ENCODE measurements around the gene SPATA12. TPM values are rescaled to one million over a fixed set of nuclear protein-coding genes. Genes with fewer than 3 reads are reported as not detected.

Gene SPATA12, protein sequence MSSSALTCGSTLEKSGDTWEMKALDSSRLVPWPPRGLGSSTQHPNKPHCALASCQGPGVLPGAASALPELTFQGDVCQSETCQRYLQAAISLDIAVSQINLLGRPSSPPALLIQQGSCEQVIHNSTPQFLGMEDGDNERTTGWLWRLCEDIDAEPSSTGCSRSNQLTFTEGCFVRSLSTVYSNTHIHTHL
- total RNA-seq, result not detected

DNA sequence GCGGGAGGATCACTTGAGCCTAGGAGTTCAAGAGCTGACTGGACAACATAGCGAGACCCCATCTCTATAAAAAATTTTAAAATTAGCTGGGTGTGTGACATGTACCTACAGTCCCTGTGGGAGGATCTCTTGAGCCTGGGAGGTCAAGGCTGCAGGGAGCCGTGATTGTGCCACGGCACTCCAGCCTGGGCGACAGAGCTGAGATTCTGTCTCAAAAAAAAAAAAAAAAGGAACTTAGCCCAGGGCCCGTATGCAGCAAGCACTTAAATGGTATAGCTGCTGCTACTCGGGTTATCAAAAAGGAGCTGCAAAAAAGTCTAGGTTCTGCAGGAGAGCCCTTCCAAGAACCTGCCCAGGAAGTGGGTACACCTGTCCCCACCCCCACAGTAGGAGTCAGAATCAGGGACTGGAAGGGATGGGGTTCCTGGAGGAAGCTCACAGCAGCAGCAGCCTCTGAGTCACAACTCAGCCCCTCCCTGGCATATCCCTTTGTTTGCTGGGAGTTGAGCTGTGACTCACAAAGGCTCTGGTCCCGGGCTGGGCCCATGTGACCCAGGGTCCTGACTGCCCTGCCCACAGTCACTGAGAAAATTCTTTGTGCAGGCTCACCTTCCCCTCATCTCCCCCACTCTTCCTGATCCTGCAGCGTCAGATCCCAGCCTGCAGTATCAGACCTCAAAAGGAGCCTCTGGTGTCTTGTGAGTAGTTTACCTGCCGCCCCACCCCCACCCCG, at the start of gene SPATA12:
SPATA12 (plus strand) TSS at position 576 of the 733 bp plus-strand sequence. CDS start 13,031 bp downstream, outside the sequence.
- no peak for DNase-seq

DNA sequence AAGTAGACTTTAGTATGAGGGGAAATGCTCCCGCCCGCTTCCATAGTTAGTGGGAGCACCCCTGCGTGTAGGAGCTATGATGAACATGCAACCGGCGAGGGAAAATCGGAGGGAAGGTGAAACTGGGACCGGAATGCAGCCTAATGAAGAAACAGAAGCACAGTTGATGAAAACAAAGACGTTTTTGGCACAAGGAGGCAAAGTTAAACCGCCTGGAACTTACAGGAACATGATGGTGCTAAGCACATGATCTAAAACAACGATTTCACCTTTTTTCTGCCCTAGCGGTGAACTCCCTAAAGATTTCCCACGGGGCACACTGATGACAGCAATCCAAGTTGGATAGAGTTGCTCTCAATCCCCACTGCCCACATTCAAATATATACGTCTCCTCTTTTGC, 49.4 kb upstream of the SPATA12 start:
- no peak for DNase-seq

DNA sequence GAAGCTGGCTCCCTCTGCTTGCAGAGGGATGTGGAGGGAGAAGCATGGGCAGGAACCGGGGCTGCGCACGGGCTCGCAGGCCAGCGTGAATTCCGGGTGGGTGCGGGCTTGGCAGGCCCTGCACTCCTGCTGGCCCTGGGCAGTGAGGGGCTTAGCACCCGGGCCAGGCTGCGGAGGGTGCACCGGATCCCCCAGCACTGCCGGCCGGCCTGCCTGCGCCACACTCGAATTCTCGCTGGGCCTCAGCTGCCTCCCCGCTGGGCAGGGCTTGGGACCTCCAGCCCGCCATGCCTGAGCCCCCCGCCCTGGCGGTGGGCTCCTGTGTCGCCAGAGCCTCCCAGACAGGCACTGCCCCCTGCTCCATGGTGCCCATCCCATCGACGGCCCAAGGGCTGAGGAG, 47.6 kb upstream of the SPATA12 start:
- DNase-seq, result no peak

DNA sequence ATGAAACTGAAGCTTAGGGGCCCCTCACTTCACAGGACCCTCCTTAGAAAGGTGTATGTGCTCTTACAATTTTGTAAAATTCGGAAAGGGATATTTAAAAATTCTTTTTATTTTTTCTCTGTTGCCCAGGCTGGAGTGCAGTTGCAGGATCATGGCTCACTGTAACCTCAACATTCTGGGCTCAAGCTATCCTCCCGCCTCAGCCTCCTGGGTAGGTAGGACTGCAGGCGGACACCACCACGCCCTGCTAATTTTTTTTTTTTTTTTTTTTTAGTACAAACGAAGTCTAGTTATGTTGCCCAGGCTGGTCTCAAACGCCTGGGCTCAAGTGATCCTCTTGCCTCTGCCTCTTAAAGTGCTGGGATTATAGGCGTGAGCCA, 45.1 kb upstream of the SPATA12 start:
- no peak for DNase-seq

DNA sequence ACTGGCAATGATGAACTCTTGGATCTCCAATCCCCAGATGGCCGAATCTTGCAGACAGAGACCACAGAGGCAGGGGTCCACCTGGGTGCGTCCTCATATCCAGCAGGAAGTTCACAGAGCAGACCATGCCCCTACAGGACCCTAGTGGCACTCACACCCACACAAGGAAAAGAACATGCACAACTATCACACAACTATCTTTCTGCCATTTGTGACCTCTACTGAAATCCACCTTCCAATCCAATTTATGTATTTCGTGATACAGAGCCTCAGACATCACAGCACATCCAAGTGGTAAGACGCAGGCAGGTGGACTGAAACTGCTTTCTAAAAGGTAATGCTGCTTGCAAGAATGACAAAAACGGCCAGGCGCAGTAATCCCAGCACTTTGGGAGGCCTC, 44.6 kb upstream of the SPATA12 start:
- no peak for DNase-seq

DNA sequence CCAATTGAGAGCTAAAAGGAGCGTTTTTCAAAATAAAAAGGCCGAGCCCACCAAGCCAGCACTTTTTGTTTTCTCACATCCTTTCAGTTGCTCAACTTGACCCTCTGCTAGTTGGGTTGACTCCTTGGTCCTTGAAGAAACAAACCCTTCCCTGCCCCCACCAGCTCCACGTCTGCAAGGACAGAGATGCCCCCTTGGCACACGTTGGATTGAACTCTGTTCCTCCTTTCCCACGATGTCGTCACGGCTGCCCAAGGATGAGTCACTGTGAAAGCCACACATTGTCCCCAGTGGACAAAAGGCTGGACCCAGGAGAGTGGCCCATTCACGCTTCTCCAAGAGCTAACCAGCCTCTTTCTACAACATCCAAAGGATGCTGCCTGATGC, 43.0 kb upstream of the SPATA12 start:
- DNase-seq, result no peak

DNA sequence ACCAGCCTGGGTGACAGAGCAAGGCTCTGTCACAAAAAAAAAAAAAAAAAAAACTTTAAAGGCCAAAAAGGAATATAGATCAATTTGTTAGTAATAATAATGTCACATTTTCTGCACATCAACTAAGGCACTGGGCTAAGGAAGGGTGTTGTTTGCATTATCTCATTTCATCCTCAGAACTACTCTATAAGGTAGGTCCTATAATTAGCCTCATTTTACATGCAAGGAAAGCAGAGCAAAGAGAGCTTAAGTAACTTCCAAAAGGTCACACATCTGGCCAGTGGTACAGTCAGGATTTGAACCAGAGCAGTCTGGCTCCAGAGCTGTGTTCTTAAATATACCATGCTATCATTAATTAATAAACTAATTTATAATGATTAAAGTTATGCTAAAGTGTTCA, 42.2 kb upstream of the SPATA12 start:
- no peak for DNase-seq

DNA sequence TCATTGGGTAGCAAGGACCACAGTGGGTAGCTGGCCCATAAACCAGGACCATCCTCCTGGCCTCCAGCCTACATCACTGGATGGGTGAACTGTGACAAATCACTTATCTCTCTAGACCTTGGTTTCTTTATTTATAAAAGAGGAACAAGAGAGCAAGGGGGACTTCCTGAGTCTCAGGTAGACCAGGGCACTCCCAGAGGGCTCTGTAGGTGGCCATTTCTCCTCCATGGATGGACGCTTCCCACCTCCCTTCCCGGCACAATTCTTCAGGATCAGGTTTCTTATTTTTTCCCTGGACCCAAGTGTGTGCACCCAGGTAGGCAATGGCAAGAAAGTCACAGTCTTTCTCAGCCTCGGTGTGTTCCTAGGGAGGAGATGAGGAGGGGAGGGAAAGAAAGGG, 41.4 kb upstream of the SPATA12 start:
- no peak for DNase-seq

DNA sequence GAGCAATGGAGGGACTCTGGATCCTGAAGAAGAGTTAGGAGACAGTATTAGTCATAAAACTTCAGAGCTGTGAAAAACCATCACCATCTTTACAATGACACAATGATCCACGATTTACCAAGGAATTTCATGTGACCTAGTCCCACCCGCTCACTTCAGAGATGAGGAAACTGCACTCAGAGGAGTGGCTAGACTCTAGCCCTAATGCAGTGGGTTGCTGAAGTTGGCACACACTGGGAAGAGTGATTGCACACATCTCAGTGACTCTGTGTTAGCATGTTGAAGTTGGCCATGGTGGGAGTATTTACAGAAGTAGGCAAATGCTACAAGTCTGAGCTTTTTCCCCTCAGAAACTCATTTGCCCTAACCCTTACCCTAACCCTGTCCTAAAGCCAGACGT, 35.2 kb upstream of the SPATA12 start:
- no peak for DNase-seq

DNA sequence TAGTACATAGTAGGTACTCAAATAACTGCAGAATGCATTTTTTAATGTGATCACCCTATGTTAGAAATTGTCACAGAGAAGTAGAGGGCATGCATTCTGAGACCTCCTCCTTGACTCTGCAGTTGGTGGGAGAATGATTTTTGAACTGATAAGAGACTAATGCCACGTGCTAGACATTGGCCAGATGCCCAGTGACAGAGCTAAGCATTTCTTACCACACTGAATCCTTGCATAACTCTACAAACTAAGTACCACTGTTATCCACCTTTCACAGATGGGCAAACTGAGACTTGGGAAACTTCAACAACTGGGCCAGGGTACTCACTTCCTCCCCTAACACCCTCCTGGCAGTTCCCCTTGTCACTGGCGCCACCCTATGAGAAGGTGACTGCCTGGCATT, 33.5 kb upstream of the SPATA12 start:
- no peak for DNase-seq

DNA sequence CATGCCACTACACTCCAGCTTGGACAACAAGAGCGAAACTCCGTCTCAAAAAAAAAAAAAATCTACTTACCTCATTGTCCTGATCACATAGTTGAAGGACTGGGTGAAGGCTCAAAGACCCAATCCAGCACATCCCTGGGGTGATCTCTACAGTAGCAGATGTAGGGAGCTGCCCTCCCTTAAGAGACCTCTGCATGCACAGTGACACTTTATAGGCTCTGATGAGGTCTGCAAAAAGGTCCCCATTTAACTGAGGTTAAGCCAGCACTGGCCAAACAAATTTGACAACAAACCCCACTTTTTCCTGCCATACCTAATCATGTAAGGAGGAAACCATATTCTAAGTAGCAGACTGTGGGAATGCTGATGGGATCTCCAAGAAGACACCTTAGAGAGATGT, 31.1 kb upstream of the SPATA12 start:
- no peak for DNase-seq

DNA sequence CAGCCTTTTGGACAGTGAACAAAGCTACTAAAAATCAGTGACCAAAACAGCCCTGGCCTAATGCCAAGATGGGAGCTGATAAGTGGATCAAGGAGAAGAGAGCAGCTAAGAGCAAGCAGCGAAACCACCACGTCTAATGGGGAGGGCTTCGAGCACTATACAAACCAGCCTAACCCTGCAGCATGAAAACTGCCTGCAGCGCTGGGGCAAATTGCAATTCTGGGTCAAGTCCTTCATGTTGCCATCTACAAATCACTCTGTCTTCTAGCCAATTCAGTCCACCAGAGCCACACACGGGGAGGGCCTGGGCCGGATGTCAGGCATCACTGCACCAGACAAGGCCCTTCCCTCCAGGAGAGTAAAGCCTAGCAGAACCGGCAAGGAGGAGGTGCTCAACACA, 30.5 kb upstream of the SPATA12 start:
- no peak for DNase-seq

DNA sequence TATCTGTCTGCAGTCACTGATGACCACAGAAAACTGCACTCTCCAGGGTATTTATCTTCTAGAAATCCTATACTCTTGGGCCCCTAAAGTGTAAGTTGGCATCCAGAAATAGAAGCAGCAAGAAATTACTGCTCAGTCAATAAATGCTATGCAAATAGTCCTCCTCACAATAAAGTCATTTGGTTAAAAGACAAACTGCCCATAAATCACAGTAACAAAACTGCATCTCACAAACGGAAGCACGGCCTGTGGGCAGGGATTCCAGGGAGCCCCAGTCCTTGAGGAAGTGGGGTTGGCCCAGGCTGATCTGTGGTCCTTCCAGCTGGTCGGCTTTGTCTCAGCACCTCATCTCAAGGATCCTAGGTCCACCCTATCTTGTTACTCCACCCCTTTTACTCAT, 29.7 kb upstream of the SPATA12 start:
- DNase-seq, result no peak

DNA sequence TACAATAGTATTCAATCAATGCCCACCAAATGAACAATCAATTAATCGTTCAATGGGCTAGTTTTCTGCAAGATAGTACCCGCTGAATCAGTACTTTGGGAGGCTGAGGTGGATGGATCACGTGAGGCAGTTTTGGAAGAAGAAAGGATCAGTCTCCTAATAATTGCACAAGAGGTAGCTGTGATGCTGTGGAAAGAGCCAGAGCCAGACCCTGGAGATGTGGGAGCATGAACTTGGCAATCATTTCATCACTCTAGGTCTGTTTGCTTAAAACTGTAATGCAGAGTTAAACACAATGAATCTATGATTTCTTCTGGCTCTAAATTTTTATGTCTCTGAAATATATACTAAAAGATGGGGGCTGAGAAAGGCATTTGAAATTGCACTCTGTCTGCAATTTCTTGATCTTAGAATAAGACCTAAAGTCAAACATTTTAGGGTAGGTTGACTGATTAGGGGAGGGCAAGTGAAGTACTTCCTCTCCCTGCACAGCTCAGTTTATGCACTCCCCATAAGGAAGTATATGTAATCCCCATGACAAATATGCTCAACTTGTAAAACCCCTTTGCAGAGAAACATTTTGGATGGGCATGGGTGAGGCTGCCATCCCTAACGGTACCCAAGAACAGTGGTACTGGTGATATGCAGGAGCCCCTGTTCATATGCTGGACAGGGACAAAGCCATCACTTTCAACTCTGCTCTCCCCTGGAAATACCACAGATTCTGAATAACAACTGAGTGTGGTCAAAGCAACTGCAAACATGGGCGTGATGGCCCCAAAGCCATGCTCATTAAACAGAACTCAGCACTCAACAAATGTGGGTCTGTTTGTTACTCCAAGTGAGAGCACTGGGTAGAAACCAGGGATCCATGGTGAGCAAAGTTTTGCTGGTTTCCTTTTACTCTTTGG, 28.6 kb upstream of the SPATA12 start:
- DNase-seq, result no peak

DNA sequence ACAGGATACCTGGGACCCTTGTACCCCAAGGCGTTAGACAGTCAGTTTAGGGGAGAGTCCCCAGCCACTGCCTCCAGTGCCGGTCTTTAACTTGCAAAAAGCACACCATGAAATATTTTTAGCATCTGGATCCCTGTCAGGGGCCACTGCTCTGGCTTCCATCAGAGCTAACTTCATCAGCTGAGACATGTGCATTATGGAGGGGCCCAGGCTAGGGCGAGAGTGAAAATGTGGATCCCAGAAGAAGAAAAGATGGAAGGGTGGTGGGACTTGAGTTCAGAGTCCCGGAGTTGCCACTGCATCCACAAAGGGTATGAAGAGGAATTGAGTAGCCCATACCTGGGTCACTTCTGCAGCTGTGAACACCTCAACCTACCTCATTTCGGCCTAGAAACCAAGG, 23.5 kb upstream of the SPATA12 start:
- no peak for DNase-seq

DNA sequence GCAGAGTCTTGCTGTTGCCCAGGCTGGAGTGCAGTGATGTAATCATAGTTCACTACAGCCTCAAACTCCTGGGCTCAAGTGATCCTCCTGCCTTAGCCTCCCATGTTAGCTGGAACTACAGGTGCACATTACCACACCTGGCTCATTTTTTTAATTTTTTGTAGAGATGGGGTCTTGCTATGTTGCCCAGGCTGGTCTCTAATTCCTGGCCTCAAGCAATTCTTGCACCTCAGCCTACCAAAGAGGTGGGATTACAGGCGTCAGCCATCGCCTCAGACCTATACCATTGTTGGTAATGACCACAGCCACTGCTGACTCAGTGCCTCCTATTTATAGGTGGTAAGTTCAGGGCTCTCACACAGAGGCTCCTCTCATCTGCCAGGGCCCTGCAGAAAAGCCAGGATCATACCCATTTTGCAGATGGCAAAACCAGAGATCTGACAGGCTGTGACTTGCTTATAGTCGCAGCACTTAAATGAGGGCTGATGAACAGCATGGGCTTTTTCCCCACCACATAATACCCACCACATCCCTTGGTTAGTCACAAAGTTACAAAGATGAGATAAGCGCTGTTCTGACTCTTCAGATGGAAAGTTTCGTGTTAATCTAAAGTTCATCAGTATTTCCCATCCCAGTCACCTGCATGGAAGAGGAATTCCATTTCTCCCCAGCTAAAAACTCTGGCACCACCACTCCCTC, 21.8 kb upstream of the SPATA12 start:
- no peak for DNase-seq

DNA sequence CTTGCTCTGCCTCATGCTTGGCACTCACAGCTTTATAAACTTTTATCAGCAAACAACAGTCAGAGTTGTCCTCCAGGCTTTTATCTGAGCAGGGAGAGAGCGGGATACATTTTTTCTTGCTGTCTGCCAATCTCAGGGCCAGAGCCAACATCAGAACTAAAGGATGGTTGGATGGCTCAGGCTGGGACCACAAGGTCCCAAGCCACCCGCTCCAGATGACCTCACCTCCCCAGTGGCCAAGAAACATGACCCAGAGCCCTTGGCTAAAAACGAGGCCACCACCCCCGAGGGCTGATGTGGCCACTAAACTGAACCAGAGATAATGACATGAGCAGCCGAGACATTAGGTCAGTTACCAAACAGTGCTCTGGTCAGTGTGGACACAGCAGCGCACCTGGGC, 18.8 kb upstream of the SPATA12 start:
- no peak for DNase-seq

DNA sequence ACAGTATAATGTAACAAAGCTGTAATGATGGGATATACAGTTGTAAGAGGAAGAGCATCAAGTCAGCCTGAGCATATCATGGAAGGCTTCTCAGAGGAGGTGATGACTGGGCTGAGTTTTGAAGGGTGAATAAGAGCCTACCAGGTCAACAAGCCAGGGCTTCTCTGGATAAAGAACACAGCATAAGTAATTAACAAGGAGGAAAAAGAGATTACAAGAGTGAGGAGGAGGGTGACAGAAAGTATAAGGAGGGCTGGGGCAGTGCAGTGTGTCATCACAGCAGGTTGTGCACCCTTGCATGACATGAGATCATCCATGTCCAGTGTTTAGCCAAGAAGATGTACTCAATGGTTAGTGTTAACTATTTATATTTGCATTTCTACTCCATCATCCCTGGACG, 16.9 kb upstream of the SPATA12 start:
- no peak for DNase-seq

DNA sequence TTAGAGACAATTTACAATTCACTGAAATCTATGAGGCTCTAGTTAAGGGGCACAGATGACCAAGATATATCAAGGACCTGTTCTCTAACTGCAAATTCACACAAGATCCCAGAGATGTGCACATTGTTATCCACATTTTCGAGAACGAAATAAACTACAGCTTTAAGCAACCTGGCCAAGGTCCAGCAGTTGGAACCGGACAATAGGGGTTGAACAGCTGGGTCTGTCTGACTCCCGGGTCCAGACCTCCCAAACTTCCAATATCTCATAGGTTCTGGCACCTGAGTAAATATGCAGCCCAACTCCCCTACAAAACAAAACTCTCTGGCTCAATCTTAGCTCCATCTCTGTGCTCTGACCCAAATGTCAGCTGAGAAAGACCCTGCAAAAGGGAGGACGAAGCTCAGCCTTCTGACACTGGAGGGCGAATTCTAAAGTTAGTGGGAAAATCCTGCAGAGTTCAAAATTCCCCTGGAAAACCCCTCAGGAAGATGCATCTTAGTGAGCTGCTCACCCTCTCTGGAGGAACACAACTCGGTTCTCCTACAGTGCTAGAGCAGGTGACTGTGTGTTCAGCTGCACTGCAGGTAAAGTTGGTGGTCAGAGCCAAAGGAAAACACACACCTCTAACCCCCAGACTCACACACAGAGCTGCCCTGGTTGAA, 14.2 kb upstream of the SPATA12 start:
- no peak for DNase-seq

DNA sequence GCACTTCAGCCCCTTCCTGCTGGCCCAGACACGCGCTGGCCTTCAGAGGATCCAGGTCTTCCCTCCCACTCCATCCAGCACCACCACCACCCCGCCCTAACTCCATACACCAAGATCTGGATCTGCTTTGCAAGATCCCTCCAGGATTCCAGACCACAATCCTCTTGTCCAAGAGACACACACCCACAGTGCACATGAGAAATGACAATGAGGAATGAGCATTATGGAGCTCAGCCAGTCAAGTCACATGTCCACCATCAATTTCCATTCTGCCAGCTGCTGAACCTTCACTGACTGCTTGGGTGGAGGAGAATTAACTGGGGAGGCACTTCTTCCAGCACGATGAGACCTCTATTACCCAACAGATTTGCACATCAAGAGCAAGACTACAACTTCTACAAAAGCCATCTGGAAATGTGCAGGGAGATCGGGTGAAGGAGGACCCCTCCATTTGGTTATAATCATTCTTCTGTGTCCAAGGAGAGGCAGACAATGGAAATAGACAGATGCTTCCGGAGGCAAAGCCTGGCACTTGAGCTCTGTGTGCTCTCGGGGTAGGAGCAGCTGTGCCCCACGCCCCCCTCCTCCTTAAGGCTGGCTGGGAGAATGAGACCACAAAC, 12.3 kb upstream of the SPATA12 start:
- no peak for DNase-seq

DNA sequence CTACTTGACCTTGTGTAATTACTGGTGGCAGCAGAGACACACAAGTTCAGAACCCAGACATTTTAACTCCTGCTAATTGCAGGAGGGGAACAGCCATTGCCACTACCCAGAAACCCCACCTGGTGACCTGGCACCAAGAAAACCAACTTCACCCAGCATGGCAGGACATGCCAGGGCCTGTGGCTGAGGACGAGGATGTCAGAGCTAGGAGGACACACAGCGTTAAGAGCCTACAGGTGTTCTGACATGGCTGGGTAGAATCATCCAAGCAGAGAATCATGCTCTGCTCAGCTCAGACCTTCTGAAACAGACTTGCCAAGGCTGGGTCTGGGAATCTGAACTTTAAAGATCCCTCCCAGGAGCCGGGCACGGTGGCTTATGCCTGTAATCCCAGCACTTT, 11.7 kb upstream of the SPATA12 start:
- DNase-seq, result no peak

DNA sequence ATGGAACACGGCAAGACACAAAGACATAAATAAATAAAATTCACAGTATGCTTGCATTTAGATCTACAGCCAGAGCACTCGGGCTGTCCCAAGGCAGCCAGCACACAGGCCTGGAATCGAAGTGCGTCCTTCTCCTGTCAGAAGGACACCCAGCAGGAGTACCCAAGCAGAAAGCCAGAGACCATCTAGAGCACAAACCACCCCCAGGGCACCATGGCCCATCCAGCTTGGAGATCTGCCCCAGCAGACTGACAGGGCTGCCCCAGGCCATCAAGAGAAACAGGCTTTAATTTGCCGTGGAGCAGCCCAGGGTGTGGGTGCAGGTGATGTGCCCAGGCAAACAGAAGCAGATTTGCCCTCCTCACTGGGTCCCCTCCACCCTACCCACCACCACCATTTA, 7.8 kb upstream of the SPATA12 start:
- DNase-seq, result no peak

Measured in effector CD4-positive, alpha-beta T cell (primary cell).